GM18870 (cell line): ENCODE results near the gene CCDC154.
A peak's percentile ranks its signal among the peaks of the same experiment; 100 is the strongest.
"Not testable (repeated sequence)": the region's sequence is repeated elsewhere in the genome, so short reads cannot be mapped to it uniquely, and the experiment has no call there.

ENCODE experiments used
- ATAC-seq: cut with Tn5 transposase; IDR thresholded peaks from one replicate; pipeline ENCODE4 v1.9.1; 2021; ENCODE audit warnings: moderate library complexity; ENCODE audit not compliant: unreplicated experiment

The CCDC154 gene

DNA sequence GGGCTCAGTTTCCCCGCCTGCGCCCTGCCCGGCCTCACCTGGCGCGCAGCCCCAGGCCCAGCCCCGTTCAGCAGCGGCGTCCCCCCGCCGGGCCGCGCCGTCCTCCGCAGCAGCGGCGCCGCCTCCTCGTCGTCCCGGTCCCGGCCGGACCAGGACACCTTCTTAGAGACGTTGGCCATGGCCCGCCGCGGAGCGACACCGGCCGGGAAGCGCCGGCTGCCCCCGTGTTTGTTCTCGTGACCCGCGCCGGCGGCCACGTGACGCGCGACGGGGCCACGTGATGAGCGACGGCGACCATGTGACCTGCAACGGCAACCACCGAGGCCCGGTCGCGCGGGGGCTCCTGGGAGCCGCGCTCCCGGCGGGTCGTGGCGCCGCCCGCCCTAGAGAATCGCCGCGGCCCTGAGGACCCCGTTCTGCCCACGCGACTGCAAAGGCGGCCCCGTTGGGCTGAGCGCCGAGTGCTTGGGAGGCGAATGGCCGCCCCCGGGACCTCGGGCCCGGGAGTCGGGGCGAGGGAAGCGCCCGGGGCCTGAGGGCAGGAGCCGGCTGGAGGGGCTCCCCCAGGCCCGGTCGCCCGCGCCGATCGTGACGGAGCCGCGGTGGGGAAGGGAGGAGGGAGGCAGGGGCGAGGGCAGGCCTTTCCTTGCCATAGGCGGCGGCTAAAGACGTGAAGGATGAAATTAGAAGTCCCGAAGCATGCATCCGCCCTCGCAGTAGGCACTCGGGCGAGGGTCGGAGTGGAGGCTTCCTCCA is 30.6 kb upstream of the CCDC154 start, which contains the start of gene CLCN7:
CLCN7 (minus strand) TSS at position 233 of the 756 bp plus-strand sequence; CDS start at position 179, 54 bp downstream.
- peak; percentile 48 for ATAC-seq

DNA sequence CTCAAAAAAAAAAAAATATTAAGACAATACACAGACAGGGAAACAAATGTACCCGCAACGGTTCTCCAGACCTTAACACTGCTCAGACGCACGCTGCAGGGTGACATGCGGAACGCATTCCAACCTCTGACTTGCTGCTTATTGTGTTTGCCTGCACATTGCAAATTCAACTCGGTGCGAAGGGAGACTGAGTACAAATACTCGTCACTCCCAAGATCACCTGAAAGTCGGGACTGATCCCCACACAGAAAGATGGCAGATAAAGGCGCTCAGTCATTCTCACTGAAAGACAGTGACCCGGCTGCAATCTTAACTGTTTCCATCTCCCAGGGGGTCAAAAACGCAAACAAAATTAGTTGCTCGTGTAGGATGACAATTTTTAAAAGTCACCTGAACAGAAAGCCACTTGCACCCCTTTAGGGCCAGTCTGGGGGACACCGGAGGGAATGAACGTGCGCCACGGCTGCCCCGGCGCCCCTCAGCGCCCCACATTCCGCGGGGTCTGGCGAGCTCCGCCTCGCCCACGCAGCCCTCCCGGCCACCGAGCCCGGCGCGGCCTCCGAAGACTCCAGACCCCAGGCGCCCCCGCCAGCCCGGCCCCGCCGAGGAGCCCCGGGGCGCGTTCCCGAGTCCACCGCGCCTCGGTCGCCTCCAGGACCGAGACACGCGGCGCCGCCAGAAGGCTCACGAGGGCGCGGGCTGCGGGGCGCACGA is 29.9 kb upstream of the CCDC154 start:
- ATAC-seq, result no peak

DNA sequence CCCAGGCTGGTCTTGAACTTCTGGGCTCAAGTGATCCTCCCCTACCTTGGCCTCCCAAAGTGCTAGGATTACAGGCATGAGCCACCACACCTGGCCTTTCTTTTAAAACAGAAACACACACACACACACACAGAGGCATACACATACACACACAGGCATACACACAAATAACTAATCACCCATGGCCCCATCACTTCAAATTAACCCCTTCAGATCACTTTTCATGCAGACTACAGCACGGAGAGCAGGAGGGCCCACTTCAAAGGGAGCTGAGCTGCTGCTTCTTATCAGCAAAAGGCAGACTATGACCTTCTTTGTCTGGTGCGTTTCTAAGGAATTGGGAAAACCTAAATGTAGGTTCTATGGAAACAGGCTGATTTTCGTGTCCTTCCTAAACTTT is 28.6 kb upstream of the CCDC154 start:
- ATAC-seq, result no peak

DNA sequence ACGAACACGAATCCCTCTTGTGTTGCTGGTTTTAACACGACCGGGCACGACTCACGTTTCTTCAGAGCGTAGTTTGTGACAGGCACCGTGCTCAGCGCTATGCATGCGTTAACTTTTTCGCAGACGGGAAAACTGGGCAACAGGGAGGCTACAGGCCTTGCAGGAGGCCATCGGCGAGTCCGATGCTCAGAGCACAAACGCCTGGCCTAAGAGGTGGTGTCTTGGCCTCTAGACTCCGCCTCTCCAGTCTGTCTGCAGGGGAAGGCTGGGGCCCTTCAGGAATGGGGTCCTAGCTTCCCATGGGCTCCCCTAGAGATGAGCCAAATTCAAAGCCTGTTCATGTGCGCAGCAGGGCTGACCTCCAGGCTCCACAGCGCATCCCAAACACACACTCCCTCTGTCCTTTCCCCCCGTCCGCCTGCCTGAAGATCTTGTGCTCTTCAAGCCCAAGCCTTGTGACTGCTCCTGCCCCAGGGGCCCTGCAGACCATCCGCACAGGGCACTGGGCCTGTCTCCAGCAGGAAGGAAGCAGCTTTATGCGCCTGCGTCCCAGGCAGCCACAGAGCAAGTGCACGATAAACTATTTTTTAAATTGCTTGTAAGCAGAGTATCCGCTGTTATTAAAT is 27.3 kb upstream of the CCDC154 start:
- ATAC-seq, result no peak

DNA sequence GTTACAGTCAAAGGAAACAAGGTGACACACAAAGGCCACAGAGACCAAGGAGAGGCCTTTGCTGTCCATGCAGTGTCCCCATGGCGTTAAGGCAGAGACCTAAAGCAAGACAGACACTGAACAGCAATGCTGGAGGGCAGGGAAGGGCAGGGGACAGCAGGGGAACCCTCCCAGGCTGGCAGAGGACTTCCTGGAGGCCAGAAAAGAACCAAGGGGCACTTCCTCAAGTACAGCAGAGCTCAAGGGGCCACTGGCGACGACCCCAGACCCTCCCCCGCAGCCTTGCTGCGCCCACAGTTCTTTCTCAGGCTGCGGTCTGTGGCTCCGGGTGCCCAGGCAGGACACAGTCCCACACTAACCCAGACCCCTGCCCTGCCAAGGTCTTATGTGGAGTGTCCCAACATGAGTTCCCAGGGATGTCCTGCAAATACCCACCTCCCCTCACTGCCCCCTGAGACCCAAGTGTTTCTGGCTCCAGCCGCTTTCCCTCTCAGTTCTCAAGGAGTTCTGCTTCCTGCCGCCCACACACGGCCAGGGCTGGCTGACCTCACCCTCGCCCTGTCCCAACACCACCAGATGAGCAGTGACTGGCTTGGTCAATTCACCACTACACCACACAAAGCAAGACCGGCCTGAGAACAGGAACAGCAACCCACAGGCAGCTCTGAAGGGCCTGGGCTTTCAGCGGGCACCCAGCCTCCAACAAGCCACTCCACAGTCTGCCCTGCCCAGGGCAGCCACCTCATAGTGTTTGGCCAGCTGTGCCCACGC is 26.3 kb upstream of the CCDC154 start:
- ATAC-seq, result no peak

DNA sequence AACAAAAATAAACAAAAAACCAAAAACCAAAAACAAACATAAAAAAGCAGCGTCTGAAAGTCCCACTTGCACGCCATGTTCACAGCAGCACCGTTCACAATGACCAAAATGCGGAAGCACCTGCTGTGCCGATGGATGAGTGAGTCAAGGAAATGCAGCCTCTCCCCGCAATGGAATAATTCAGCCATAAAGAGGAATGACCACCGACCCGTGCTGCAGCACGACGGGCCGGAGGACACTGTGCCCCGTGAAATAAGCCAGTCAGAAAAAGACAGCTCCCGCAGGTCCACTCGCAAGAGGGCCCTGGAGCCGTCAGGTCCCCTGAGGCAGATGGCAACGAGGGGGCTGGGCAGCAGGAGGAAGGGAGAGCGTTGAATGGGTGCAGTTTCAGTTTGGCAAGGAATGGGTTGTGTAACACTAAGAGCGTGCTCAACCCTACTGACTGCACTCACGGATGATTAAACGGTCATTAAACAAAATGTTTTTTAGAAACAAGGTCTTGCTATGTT is 25.4 kb upstream of the CCDC154 start:
- ATAC-seq, result no peak

DNA sequence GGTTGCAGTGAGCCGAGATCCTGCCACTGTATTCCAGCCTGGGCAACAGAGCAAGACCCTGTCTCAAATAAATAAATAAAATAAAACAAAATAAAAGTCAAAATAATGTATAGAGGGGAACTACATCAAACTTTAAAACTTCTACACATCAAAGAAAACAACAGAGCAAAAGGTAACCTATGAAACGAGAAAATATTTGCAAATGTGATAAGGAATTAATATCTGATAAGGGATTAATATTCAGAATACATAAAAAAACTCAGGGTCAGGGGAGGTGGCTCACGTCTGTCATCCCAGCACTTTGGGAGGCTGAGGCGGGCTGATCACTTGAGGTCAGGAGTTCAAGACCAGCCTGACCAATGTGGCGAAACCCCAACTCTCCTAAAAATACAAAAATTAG is 24.8 kb upstream of the CCDC154 start:
- not testable (repeated sequence) for ATAC-seq

DNA sequence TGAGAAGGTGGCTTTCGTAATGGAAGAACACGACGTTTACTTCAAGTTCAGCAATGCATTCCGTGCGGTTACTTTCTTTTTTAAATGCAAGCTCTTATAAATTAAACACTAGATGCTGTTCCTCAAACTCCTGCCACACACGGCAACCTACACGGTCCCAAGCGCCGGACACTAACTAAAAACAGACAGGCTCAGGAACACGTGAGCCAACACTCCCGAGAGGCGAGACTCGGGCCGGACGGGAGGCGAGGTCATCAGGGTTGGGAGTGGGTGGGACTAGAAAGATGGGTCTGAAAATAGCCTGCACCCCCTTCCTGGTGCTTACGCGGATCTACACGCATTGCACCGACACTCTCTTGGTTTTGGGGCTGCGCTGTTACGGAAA is 24.1 kb upstream of the CCDC154 start:
- no peak for ATAC-seq

DNA sequence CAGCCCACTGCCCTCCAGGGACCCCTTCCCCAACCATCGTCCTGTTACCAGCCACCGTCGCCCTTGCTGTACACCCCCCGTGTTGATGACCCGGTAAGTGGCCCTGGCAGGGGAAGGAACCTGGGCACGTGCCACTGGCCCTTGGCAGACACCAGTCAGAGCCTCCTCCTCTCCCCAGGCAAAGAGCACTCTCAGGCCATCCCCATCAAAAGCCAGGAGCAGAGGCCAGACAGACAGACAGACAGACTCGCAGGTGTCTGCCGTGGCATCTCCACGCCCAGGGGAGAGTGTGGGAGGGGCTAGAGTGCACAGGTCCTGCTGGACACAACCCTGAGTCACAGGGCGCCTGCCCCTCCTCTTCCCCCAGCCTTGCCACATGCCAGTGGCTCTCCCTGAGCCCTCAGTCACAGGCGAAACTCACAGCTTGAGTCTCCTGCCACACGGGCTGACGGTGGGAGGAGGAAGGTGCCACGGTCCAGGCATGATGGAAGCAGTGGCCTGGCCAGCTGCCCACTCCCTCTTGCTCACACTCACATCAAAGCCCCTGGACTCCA is 22.7 kb upstream of the CCDC154 start:
- ATAC-seq, result no peak

DNA sequence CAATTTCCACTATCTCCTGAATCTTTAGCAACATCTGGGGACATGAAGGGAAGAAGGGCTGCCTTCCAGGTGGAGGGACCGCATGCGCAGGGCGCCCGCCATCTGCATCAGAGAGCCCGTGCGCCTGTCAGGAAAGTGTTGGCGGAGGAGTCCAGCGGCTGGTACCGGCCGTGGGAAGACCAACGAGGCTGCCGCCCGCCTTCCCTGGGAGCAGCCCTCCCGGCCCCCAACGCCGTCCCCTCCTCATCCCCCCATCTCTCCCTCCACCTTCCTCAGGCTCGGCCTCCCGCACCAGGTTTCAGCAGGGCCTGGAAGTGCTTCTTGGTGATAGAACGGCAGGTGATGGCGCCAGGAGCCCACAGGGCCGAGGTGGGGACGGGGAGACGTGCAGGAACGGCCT is 21.7 kb upstream of the CCDC154 start:
- ATAC-seq, result no peak

DNA sequence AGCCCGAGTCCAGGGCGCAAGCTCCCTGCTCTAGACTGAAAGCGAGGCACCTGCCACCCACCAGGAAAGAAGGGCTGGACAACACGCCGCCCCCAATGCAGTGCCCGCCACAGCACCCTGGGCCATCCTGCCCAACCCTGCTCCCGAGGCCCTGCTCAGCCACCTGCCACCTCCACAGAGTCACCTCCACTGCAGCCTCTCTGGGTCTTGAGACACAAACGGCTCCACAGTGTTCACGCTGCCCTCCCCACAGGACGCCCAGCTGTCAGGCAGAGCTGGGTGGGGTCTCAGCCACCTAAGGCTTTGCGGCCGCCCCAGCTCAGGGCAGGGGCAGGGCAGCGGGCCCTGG is 21.2 kb upstream of the CCDC154 start:
- no peak for ATAC-seq

DNA sequence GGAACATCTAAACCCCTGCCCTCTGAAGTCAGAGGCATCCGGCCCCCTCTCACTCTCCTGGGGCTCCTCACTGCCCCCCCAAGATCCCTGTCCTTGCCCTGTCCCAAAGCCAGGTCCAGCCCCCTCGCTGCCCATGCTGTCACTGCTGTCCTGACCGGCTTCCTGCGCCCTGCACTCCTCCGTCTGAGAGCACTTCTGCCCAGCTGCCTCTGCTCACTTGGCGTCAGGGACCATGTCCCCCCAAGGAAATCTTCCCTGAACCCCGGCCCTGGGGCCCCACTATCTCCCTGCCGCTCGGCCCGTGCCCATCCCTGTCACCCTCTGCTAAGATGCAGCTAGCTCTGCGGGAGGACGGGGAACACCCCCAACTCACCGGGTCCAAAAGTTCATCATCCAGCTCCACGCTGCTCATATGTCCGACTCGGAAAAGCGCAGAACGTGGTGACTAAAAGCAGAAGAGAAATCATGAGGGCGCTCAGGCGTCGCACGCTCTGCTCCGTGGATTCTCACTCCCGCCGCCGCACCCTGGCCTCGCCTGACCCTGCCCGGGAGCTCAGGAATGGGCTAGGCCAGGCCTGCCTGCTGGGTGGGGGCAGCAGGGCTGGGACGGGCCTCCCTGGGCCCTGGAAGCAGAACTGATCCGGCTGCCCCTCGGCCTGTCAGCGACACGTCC is 20.7 kb upstream of the CCDC154 start:
- ATAC-seq, result no peak

DNA sequence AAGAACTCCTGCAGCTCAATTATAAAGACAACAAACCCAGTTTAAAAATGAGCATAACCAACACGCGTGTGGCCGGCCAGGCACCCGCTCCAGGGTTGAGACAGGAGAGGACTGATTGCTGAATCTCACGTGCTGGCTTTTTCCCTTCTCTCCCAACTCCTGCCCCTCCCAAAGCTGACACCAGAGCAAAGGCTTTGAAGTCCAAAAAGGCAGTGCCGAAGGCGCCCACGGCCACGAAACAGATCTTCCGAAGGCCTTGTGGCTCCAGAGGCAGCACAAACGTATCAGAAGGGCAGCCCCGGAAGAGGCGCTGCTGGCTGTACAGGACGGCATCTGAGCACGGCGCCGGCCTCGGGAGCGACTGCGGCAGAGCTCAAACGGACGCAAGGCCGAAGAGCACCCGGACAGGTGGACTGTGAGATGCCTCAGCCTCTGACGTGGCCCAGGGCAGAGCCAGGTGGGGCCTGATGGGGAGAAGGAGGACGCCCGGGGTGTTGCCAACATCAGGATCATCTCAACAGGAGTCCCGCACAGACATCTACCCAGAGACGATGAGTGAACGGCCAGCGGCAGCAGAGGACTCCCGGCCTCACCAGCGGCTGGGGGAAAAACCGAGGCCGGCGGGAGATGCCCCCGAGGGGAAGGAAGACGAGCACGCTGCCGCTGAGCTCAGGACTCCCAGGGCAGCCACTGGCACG is 20.0 kb upstream of the CCDC154 start:
- ATAC-seq, result no peak

DNA sequence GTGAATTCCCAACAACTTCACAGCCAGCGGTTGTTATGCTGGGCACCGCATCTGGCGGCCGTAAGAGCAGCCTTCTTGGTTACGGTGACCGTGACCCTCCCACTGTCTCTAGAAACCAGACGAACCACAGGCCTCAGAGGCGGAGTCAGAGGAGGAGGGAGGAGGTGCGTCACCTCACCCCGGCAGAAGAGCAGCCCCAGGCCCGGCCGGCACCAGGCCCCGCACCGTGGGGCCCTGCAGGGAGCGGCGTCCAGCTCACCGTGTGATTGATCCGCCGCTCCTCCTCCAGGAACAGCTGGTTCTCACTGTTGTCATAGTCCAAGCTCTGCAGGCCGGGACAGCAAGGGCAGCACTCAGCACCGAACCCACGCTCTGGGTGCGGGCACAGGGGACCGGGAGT is 16.8 kb upstream of the CCDC154 start:
- no peak for ATAC-seq

DNA sequence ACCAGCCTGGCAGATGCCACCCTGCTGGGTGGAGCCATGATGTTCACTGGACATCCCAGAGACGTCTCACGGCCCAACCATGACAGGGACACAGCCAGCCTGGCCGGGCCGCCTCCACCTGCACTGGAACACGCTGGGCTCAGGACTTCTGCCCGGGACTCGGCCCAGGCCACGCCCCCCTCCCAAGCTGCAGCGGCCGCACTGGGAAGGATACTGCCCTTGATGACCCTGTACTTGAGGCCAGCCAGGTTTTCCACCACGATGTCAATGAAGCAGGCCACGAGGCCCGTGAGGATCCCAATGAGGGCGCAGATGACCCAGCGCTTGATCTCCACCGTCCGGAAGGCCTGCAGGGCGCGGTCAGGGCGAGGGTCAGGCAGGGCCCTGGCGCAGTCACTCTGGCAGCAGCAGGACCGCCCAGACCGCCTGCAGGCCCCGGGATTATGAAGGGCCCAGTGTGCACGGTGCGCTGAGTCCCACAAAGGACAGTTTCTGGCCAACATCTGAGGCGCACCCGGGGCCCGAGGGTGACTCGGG is 16.3 kb upstream of the CCDC154 start:
- ATAC-seq, result no peak

DNA sequence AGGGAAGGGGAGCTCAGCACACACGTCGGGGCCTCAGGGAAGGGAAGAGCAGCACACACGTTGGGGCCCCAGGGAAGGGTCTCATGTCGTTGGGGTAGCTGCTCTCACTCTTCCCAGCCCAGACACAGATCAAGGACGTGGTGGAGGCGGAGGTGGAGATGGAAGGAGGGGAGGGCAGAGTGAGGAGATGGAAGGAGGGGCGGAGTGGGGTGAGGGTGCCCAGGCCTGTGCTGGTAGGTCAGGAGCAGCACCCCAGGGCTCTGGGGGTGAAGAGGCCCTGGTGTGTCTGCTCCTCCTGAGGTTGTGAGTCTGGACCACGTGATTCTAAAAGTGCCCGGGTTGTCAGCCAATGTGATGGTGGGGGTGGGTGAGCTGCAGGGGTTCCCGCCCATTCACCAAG is 15.6 kb upstream of the CCDC154 start:
- no peak for ATAC-seq

DNA sequence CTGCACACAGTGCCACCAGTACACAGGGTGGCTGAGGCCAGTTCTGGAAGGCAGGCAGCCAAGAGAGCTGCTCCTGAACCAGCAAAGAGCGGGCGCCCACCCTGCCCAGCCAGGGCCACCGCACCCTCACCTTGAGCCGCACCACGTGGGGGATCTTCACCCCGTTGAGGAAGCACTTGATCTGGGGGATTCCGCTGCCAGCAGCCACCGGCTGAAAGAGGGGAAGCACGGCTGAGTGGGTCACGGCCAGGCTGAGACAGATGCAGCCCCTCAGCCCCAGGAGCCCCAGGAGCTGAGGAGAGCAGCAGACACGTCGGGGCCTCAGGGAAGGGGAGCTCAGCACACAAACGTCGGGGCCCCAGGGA is 14.6 kb upstream of the CCDC154 start:
- no peak for ATAC-seq

DNA sequence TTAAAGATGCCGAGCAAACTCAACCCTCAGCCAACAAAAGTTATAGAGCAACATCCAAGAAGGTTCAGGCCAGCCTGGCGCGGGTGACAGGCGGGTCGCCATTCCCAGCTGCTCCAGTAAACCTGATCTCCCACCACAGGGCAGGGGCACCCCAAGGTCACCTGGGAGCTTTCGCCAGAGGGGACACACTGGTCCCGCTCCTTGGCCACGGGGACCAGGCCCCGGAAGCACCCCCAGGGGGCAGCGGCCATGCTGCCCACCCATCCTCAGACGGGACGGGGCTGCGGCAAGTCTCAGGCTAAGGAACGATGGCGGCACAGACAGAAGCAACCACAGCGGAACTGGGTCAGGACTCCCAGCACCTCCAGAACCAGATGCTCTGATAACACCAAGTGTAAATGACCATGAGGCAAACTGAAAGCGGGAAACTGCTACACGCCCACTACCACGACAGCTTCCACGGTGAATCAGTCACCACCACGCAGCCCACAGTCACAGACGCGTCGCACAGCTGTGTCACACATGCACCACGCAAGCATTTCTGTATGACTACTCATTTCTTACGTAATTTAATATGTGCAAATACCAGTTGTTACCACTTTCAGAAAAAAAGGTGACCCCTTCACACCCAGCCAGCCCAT is 14.1 kb upstream of the CCDC154 start:
- ATAC-seq, result no peak
